IPS-18a (cell line): ENCODE results near the gene DYNLT2B.
"Not testable (repeated sequence)": the region's sequence is repeated elsewhere in the genome, so short reads cannot be mapped to it uniquely, and the experiment has no call there.

Source experiments
- H3K27ac ChIP-seq: one replicate; pipeline ENCODE4 v1.5.1; 2013; ENCODE audit warnings: low read length
- H3K27me3 ChIP-seq: one replicate; pipeline ENCODE4 v1.6.1; 2013; ENCODE audit warnings: mild to moderate bottlenecking, low read length; ENCODE audit not compliant: control insufficient read depth, insufficient read depth
- H3K36me3 ChIP-seq: one replicate; pipeline ENCODE4 v1.6.1; 2013; ENCODE audit warnings: low read depth, low read length; ENCODE audit not compliant: control insufficient read depth
- H3K4me1 ChIP-seq: one replicate; pipeline ENCODE4 v1.6.1; 2013; ENCODE audit warnings: low read depth, low read length; ENCODE audit not compliant: control insufficient read depth
- H3K4me3 ChIP-seq: one replicate; pipeline ENCODE4 v1.5.1; 2013; ENCODE audit warnings: low read length
- H3K9ac ChIP-seq: one replicate; pipeline ENCODE4 v1.6.1; 2013; ENCODE audit warnings: mild to moderate bottlenecking, low read length, moderate library complexity
- H3K9me3 ChIP-seq: one replicate; pipeline ENCODE4 v1.6.1; 2013; ENCODE audit warnings: low read depth, low read length; ENCODE audit not compliant: control insufficient read depth

The DYNLT2B gene

GRCh38 chr3:196323016-196323415 lies 5.0 kb upstream of the DYNLT2B start:
- no peak overlapping the region for H3K9ac ChIP-seq
- no peaks in the 10 kb centered on the region for H3K9me3 ChIP-seq
- no peaks in the 10 kb centered on the region for H3K27me3 ChIP-seq
- H3K4me3 ChIP-seq: no peak overlapping the region
- no peak overlapping the region for H3K27ac ChIP-seq
- H3K36me3 ChIP-seq: no peaks in the 10 kb centered on the region
- no peaks in the 10 kb centered on the region for H3K4me1 ChIP-seq

- Histone ChIP-seq H3K36me3 (no peaks in the 10 kb centered on the region), H3K4me3 (no peak overlapping the region), H3K9me3 (no peaks in the 10 kb centered on the region), H3K9ac (no peak overlapping the region), H3K27ac (no peak overlapping the region), H3K27me3 (no peaks in the 10 kb centered on the region), H3K4me1 (no peaks in the 10 kb centered on the region)
Observed at GRCh38 chr3:196321162-196321561, 3.1 kb upstream of the DYNLT2B start.

- no peak overlapping the region for H3K4me3 ChIP-seq
Observed at GRCh38 chr3:196320137-196320536, 2.1 kb upstream of the DYNLT2B start.

GRCh38 chr3:196316799-196317686 lies 997 bp downstream of the DYNLT2B start:
- not testable (repeated sequence) for H3K9me3 ChIP-seq, H3K27ac ChIP-seq
- H3K9ac ChIP-seq: peak overlapping the region; percentile 73

More at GRCh38 chr3:196320137-196320536, 2.1 kb upstream of the DYNLT2B start:
- Histone ChIP-seq H3K9ac (no peak overlapping the region), H3K36me3 (no peaks in the 10 kb centered on the region), H3K4me1 (no peaks in the 10 kb centered on the region), H3K9me3 (no peaks in the 10 kb centered on the region), H3K27me3 (no peaks in the 10 kb centered on the region), H3K27ac (no peak overlapping the region)

GRCh38 chr3:196315821-196316220 lies 2.2 kb downstream of the DYNLT2B start:
- no peak overlapping the region for H3K9ac ChIP-seq
- no peaks in the 10 kb centered on the region for H3K27me3 ChIP-seq
- H3K36me3 ChIP-seq: no peaks in the 10 kb centered on the region
- H3K4me1 ChIP-seq: no peaks in the 10 kb centered on the region
- H3K4me3 ChIP-seq: no peak overlapping the region
- no peak overlapping the region for H3K27ac ChIP-seq
- H3K9me3 ChIP-seq: no peaks in the 10 kb centered on the region

More at GRCh38 chr3:196316799-196317686, 997 bp downstream of the DYNLT2B start:
- not testable (repeated sequence) for H3K27me3 ChIP-seq, H3K36me3 ChIP-seq, H3K4me1 ChIP-seq
- H3K4me3 ChIP-seq: peak overlapping the region; percentile 83

GRCh38 chr3:196314597-196314996 lies 3.4 kb downstream of the DYNLT2B start:
- Histone ChIP-seq H3K27me3 (no peaks in the 10 kb centered on the region), H3K4me1 (no peaks in the 10 kb centered on the region), H3K9me3 (no peaks in the 10 kb centered on the region), H3K9ac (no peak overlapping the region), H3K36me3 (no peaks in the 10 kb centered on the region), H3K27ac (no peak overlapping the region), H3K4me3 (no peak overlapping the region)

- not testable (repeated sequence) for H3K27me3 ChIP-seq, H3K9ac ChIP-seq, H3K27ac ChIP-seq, H3K4me1 ChIP-seq, H3K9me3 ChIP-seq, H3K36me3 ChIP-seq, H3K4me3 ChIP-seq
Observed at GRCh38 chr3:196314086-196314485, 4.0 kb downstream of the DYNLT2B start.

GRCh38 chr3:196302960-196303359 lies 15.1 kb downstream of the DYNLT2B start:
- not testable (repeated sequence) for H3K4me3 ChIP-seq, H3K9me3 ChIP-seq, H3K9ac ChIP-seq, H3K27ac ChIP-seq, H3K4me1 ChIP-seq, H3K27me3 ChIP-seq, H3K36me3 ChIP-seq

GRCh38 chr3:196302551-196302950 lies 15.5 kb downstream of the DYNLT2B start:
- H3K4me1 ChIP-seq, H3K27me3 ChIP-seq, H3K36me3 ChIP-seq, H3K9ac ChIP-seq, H3K4me3 ChIP-seq, H3K27ac ChIP-seq, H3K9me3 ChIP-seq: not testable (repeated sequence)

GRCh38 chr3:196298521-196298920 lies 19.5 kb downstream of the DYNLT2B start:
- Histone ChIP-seq H3K9me3 (no peaks in the 10 kb centered on the region), H3K27me3 (no peaks in the 10 kb centered on the region), H3K4me3 (no peak overlapping the region), H3K9ac (no peak overlapping the region), H3K4me1 (no peaks in the 10 kb centered on the region), H3K36me3 (no peaks in the 10 kb centered on the region), H3K27ac (no peak overlapping the region)

GRCh38 chr3:196292286-196292923 lies 25.6 kb downstream of the DYNLT2B start:
- no peak overlapping the region for H3K27ac ChIP-seq
- H3K9ac ChIP-seq: no peak overlapping the region
- no peaks in the 10 kb centered on the region for H3K9me3 ChIP-seq
- H3K27me3 ChIP-seq: no peaks in the 10 kb centered on the region
- no peaks in the 10 kb centered on the region for H3K4me1 ChIP-seq
- H3K4me3 ChIP-seq: no peak overlapping the region
- no peaks in the 10 kb centered on the region for H3K36me3 ChIP-seq

- peak overlapping the region; percentile 92 for H3K4me3 ChIP-seq
- H3K9ac ChIP-seq: peak overlapping the region; percentile 93
- peak overlapping the region; percentile 82 for H3K27ac ChIP-seq
- peaks cover 7% of the 10 kb centered on the region for H3K4me1 ChIP-seq
- H3K9me3 ChIP-seq: no peaks in the 10 kb centered on the region
- no peaks in the 10 kb centered on the region for H3K27me3 ChIP-seq
- H3K36me3 ChIP-seq: no peaks in the 10 kb centered on the region
Observed at GRCh38 chr3:196288141-196288460, 29.9 kb downstream of the DYNLT2B start.
